GM13977 (cell line): ENCODE measurements around the gene IL16.
"Not testable (repeated sequence)": the region's sequence is repeated elsewhere in the genome, so short reads cannot be mapped to it uniquely, and the experiment has no call there.

ENCODE experiments used
- DNase-seq: peaks from one replicate; pipeline ENCODE4 v3.0.0; 2012; ENCODE audit warnings: low spot score
- in situ Hi-C: fragments of 300-500 bp; cut with MboI; formaldehyde crosslinking; loops from one replicate; pipeline ENCODE4 v1.12.0; 2022; ENCODE audit warnings: low sequenced_read_pairs, low pct_unique_long_range_greater_than_20kb, mixed read lengths, inconsistent platforms; ENCODE audit not compliant: unreplicated experiment
- TF ChIP-seq, protein P1 (sequence below): IDR thresholded peaks from 2 replicates; pipeline ENCODE4 v1.5.1; 2012; ENCODE audit warnings: mild to moderate bottlenecking, control low read depth; ENCODE audit not compliant: insufficient read depth; ENCODE audit errors: extremely low read depth, missing control alignments

IL16 gene

DNA sequence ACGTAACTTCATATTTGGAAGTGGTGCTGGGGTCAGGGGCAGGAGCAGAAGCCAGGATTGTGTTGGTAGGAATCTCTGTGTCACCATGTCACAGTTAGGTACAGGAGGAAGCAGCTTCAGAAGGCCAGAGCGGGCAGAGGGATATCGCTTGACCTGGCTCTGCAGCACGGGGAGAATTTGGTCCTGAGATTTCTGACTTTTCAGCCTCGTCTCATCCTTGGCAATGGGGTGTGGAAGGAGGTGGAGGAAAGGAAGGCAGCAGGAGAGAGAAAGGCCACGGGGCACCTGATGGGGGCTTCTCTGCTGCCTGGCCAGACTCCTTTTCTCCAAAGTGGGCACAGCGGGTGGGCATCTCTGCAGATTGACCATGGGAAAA lies 564 bp downstream of the IL16 start:
- TF ChIP-seq, protein P1, sequence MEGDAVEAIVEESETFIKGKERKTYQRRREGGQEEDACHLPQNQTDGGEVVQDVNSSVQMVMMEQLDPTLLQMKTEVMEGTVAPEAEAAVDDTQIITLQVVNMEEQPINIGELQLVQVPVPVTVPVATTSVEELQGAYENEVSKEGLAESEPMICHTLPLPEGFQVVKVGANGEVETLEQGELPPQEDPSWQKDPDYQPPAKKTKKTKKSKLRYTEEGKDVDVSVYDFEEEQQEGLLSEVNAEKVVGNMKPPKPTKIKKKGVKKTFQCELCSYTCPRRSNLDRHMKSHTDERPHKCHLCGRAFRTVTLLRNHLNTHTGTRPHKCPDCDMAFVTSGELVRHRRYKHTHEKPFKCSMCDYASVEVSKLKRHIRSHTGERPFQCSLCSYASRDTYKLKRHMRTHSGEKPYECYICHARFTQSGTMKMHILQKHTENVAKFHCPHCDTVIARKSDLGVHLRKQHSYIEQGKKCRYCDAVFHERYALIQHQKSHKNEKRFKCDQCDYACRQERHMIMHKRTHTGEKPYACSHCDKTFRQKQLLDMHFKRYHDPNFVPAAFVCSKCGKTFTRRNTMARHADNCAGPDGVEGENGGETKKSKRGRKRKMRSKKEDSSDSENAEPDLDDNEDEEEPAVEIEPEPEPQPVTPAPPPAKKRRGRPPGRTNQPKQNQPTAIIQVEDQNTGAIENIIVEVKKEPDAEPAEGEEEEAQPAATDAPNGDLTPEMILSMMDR, result no peak
- in situ Hi-C loops, result no loop called here
- DNase-seq, result no peak

DNA sequence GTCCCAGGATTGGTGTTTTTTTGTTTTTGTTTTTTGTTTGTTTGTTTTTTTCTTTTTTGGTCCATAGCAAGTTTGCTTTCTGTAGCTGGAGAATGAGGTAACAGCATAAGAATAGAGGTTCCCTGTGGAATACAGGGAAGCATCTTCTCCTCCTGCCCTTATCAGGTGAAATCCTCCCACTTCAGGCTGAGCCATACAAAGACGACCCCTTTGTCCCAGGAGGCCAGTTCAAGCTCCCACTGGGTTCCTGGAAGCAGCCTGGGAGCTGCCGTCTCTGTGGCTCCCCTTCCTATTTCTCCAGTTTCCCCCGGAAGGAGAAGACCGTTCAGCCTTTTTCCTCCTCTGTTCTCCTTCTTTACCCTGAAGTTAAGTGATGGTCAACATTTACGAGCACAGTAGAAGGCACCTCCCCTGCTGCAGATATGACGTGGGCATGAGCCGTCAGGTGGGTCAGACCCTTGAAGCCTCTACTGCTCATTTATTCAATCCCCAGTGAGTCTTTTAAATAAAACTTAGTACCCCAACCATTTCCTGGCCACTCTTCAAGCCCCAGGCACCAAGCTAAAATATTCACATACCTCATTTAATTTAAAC lies 1.1 kb downstream of the IL16 start:
- TF ChIP-seq, protein P1, result no peak
- in situ Hi-C loops, result no loop called here
- no peak for DNase-seq

DNA sequence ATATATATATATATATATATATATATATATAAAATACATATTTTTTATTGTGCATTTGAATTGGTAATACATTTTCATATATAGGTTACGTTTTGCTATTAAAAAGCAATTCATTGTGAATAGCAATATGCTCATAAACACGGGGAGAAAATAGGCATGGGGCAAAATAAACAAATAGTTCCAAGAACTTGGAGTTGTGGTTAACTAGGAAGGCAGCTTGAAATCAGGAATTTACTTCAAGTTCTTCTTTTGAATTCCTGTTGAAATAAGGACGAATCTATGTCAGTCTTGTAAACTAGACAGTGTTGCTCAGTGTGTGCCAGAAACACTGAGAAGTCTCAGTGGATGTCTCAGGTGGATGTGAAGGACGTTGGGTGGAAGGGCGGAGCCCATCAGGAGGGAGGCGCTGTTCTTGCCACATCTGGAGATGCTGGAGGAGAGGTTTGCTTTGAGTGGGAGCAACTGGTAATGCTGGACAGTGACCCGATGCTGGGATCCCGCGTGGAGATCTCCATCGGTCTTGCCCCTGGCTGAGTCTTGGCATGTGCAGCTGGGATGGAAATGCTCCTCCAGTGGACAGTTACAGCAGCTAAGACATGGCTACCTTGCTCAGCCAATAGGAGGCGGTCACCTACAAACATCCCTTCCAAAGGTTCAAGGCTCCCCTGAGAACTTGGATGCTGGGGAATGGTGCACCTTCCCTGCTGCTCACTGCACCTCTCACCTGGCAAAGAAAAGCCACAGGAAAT lies 2.5 kb downstream of the IL16 start:
- DNase-seq, result no peak
- in situ Hi-C loops, result no loop called here
- TF ChIP-seq, protein P1, result no peak

DNA sequence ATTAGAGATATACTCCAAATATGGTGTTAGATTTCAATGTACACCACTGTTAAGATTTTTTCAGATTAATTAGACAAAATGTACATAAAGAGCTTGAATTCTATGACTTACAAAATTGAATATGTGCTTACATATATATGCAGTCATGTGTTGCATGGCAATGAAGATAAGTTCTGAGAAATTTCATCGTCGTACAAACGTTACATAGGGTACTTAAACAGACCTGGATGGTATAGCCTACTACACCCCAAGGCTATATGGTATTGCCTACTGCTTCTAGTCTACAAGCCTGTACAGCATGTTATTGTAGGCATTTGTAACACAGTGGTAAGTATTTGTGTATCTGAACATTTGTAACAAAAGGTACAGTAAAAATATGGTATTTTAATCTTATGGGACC lies 9.3 kb downstream of the IL16 start:
- TF ChIP-seq, protein P1, result no peak
- in situ Hi-C loops, result no loop called here
- no peak for DNase-seq

DNA sequence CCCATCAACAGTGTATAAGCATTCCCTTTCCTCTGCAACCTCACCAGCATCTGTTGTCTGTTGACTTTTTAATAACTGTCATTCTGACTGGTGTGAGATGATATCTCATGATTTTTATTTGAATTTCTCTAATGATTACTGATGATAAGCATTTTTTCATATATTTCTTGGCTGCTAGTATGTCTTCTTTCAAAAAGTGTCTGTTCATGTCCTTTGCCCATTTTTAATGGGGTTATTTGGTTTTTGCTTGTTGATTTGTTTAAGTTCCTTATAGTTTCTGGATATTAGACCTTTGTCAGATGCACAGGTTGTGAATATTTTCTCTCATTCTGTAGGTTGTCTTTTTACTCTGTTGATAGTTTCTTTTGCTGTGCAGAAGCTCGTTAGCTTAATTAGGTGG lies 11.3 kb downstream of the IL16 start:
- DNase-seq, in situ Hi-C loops: not testable (repeated sequence)

DNA sequence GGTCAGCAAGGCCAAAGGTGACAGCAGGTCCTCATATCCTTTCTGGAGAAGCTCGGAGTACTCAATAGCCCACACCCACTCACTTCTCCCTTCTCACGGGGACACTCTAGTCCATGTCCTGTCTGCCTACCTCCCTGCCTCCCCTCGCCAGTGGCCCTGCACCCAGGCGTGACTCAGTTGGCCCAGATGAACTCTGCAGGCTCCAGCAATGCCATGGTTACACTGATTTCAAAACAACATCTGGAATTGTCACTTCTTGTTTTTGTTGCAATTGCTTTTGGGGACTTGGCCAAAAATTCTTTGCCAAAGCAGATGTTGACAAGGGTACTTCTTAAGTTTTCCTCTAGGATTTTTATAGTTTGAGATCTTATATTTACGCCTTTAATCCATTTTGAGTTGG lies 13.0 kb downstream of the IL16 start:
- in situ Hi-C loops, result no loop called here
- DNase-seq, result no peak

DNA sequence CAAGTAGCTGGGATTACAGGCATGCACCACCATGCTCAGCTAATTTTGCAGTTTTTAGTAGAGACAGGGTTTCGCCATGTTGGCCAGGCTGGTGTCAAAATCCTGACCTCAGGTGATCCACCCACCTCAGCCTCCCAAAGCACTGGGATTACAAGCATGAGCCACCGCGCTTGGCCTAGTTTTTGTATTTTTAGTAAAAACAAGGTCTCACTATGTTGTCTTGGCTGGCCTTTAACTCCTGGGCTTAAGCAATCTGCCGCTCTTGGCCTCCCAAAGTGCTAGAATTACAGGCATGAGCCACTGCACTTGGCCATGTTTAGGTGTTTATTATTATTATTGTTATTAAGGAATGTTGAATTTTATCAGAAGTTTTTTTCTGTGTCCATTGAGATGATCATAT lies 14.7 kb downstream of the IL16 start:
- DNase-seq, result no peak
- TF ChIP-seq, protein P1, result no peak
- in situ Hi-C loops, result no loop called here

More for the DNA sequence above, 13.0 kb downstream of the IL16 start:
- TF ChIP-seq, protein P1, result no peak
